HAP-1 (cell line): ENCODE data around the gene GNB1.
"Not testable (repeated sequence)": the region's sequence is repeated elsewhere in the genome, so short reads cannot be mapped to it uniquely, and the experiment has no call there.

Experiments
- DNase-seq, 2 experiments: peaks; one replicate each; pipeline ENCODE4 v3.0.0-alpha.2; 2016 to 2020; ENCODE audit warnings: low spot score in 2 of 2
- H3K27me3 ChIP-seq: fragments of 250-450 bp; sonication (Bioruptor Pico); 2 replicates; pipeline ENCODE4 v1.5.1; 2020; ENCODE audit warnings: low read depth, mild to moderate bottlenecking, moderate library complexity
- H3K36me3 ChIP-seq: fragments of 250-450 bp; sonication (Bioruptor Pico); replicated peaks from 2 replicates; pipeline ENCODE4 v1.5.1; 2020; ENCODE audit warnings: mild to moderate bottlenecking
- H3K4me1 ChIP-seq: fragments of 250-450 bp; sonication (Bioruptor Pico); 2 replicates; pipeline ENCODE4 v1.5.1; 2020; ENCODE audit warnings: mild to moderate bottlenecking
- H3K4me3 ChIP-seq: fragments of 250-450 bp; sonication (Bioruptor Pico); 2 replicates; pipeline ENCODE4 v1.5.1; 2020; ENCODE audit warnings: mild to moderate bottlenecking, moderate library complexity
- H3K9me3 ChIP-seq: fragments of 250-450 bp; sonication (Bioruptor Pico); 2 replicates; pipeline ENCODE4 v1.5.1; 2020; ENCODE audit warnings: mild to moderate bottlenecking, moderate library complexity
- in situ Hi-C: fragments of 300-500 bp; cut with MboI; formaldehyde crosslinking; loops from 3 replicates; pipeline ENCODE4 v1.14.3; 2020; ENCODE audit warnings: low sequenced_read_pairs, inconsistent platforms, mixed read lengths

Gene GNB1

DNA sequence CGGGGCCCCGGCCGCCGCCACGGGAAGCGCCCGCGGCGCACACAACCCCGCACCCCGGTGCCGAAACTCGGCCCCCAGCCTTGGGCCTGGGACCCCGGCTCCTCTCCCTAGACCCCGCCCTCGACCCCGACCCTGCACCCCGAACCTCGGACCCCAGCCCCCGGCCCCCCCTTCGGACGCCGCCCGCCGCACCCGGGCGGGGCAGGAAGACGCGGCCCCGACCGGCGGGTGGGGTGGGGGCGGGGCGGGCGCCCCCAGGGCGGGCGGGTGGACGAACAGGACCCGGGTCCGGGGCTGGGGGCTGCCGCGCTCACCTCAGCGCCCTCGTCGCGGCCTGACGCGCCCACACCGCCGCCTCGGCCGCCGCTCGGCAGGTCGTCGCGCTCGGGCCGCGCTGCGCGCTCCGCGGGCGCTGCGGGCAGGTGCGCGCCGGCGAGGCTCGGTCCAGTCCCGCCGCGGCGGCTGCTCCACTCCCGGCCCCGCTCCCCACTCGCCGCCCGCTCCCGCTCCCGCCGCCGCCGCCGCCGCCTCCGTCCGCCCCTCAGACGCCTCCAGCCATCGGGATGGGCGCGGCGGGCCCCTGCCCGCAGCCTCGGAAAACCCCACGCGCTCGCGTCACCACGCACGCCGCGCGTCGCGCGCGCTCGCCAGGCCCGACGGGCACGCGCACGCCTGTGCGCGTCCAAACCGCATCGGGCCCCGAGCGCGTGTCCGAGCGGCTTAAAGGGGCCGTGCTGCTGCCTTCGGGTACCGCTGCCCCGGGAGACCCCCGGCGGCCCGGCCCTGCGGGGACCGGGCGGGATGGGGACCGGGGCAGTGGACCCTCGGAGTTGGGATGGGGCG, at the start of gene GNB1:
Gene GNB1, minus strand, starts transcription at position 582 of the 843 bp plus-strand sequence. CDS start 65,634 bp downstream, outside the sequence.
- DNase-seq = peak; percentile 76 to 90
- peaks cover 4% of the 10 kb centered on the region for H3K36me3 ChIP-seq
- H3K27me3 ChIP-seq = 0 out of 2 replicates have a peak, but pooled peaks cover 2% of the 10 kb centered on the region
- in situ Hi-C loops = no loop called here
- H3K4me3 ChIP-seq = peak within 1 kb of the TSS; percentile 84
- H3K9me3 ChIP-seq = no peaks in the 10 kb centered on the region
- H3K4me1 ChIP-seq = peaks cover 19% of the 10 kb centered on the region

DNA sequence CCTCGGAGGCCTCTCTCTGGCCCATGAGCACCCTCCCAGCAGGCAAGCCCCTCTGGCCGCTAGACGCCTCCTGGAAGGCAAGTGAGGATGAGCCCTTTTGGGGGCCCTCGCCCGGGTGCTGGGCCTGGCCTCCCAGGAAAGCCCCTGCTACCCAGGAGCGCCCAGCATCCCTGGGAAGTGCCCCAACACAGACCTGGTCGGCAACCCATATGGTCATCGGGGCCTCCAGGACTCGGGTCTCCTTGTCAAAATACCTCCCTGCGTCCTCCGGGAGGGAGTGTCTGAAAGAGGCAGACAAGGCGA, 49.2 kb upstream of the GNB1 start:
- no peaks in the 10 kb centered on the region for H3K27me3 ChIP-seq
- no peaks in the 10 kb centered on the region for H3K36me3 ChIP-seq
- H3K4me3 ChIP-seq = no peak overlapping the region
- DNase-seq = no peak
- no peaks in the 10 kb centered on the region for H3K9me3 ChIP-seq
- in situ Hi-C loops = no loop called here
- no peaks in the 10 kb centered on the region for H3K4me1 ChIP-seq

DNA sequence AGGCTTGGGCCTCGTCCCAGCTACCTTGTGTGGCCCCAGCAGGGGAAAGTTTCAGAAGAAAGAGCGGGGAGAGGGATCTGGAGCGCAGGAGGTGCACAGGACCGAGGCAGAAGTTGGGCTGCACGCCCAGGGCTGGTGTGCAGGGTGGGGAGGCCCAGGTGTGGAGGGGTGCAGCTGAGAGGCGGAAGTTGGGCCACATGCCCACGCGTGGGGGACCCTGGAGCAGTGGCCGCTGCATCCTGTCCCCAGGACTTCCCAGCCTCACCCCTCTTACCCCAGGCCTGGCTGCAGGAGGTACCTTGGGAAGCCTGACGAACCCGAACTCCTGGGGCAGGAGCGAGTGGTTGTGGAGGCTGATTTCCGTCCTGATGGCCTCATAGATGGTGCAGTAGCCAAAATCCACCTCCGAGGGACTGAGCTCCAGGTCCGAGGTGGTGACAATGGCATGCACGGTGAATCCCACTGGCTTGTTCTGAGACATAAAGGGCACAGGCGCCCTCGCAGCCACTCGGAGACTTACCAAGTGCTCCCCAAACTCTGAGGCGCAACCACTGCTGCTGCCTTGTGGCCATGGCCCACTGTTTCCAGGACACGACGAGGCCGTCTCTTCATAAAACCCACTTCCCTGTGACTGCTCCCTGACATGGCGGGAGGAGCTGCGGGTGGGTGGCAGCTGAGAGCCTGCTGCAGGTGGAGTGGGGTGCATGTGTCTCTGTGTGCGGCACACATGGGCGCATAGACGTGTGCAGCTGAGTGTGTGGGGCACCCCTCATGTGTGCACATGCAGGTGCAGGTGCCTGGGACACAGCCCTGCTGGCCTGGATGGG, 48.6 kb upstream of the GNB1 start:
- no peaks in the 10 kb centered on the region for H3K4me1 ChIP-seq
- no peaks in the 10 kb centered on the region for H3K9me3 ChIP-seq
- no peaks in the 10 kb centered on the region for H3K27me3 ChIP-seq
- DNase-seq = no peak
- in situ Hi-C loops = no loop called here
- no peaks in the 10 kb centered on the region for H3K36me3 ChIP-seq
- H3K4me3 ChIP-seq = no peak overlapping the region

DNA sequence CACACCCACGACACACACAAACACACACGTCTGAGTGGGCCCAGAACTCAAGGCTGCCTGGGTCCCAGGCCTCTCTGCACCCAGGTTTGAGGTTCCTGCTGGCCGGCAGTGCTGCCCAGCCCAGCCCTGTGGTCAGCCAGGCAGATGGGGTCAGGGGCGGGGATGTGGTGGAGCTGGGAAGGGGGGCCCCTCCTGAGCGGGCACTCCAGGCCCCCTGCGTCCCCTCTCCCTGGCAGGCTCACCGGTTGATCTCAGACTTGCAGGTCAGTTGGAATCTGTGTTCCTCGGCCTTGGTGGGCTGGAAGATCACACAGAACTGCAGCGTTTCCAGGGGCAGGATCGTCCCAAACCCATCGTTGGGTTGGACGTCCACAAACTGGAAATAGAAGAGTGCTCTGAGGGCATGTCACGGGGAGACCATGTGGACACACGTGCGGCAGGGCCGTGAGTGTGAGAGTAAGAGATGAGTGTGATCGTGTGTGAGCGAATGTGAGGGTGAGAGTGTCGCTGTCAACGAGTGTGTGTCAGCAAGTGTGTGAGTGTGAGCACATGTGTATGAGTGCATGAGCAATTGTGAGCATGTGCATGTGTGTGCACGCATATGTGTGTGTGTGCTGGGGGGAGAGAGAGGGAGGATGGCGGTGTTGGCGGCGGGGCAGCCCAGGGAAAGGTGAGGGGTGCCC, 47.9 kb upstream of the GNB1 start:
- in situ Hi-C loops = no loop called here
- Histone ChIP-seq H3K4me3 (no peak overlapping the region), H3K4me1 (no peaks in the 10 kb centered on the region), H3K36me3 (no peaks in the 10 kb centered on the region), H3K27me3 (no peaks in the 10 kb centered on the region), H3K9me3 (no peaks in the 10 kb centered on the region)
- no peak for DNase-seq

DNA sequence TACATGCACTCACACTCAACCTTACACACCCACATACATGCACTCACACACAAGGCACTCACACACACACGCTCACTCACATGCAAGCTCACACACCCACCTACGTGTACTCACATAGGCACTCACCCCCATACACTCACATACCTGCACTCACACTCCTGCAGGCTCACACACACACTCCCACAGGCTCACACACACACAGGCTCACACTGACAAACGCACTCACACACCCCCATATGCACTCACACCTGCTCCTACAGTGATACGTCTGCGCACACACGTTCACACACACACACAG, 47.3 kb upstream of the GNB1 start:
- no peak for DNase-seq
- Histone ChIP-seq H3K4me3 (no peak overlapping the region), H3K9me3 (no peaks in the 10 kb centered on the region), H3K27me3 (no peaks in the 10 kb centered on the region), H3K4me1 (no peaks in the 10 kb centered on the region), H3K36me3 (no peaks in the 10 kb centered on the region)
- in situ Hi-C loops = no loop called here

DNA sequence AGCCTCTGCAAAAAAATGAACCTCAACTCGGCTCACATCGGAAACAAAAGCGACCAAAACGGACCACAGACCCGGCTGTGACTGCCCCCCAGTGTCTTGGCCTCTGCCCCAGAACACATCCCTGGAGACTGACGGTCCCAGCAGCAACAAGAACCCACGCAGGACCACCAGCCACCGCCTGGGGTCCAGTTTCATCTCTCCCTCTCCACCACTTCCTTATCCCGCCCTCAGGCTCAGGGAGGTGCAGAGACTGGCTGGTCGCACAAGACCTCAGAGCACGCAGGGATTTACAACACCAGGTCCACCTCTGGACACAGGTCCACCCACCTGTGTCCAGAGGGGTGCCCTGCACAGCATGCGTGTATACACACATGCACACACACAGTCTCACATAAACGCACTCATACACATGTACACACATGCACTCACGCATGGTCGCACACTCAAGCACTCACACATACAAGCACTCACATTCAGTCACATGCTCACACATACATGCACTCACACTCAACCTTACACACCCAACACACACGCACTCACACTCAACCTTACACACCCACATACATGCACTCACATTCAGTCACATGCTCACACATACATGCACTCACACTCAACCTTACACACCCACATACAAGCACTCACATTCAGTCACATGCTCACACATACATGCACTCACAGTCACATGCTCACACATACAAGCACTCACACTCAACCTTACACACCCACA, 46.8 kb upstream of the GNB1 start:
- no peaks in the 10 kb centered on the region for H3K27me3 ChIP-seq
- H3K4me3 ChIP-seq = no peak overlapping the region
- no peak for DNase-seq
- in situ Hi-C loops = no loop called here
- no peaks in the 10 kb centered on the region for H3K36me3 ChIP-seq
- no peaks in the 10 kb centered on the region for H3K9me3 ChIP-seq
- no peaks in the 10 kb centered on the region for H3K4me1 ChIP-seq

DNA sequence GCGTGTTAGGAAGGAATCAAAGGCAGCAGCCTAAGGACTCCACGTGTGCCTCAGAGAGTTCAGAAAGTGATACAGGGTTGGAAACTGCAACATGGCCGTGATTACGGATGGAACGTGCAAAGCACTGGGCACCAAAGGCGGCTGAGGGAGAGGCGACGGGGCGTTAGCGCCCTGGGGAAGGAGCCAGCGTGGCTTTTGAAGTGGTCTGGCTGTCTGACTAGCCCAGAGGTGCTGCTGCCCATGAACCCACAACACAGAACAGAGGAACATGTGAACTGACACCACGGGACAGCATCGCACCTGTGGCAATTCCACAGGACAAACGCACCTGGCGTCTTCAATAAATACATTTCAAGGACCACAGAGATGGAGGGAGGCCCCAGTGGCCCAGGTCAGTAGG, 46.2 kb upstream of the GNB1 start:
- no peaks in the 10 kb centered on the region for H3K4me1 ChIP-seq
- H3K4me3 ChIP-seq = no peak overlapping the region
- in situ Hi-C loops = no loop called here
- no peaks in the 10 kb centered on the region for H3K27me3 ChIP-seq
- H3K36me3 ChIP-seq = no peaks in the 10 kb centered on the region
- H3K9me3 ChIP-seq = no peaks in the 10 kb centered on the region
- DNase-seq = no peak

DNA sequence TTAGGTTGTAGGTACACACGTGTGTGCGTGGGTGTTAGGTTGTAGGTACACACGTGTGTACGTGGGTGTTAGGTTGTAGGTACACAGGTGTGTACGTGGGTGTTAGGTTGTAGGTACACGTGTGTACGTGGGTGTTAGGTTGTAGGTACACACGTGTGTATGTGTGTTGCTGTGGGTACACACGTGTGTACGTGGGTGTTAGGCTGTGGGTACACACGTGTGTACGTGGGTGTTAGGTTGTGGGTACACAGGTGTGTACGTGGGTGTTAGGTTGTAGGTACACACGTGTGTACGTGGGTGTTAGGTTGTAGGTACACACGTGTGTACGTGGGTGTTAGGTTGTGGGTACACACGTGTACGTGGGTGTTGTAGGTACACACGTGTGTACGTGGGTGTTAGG, 44.0 kb upstream of the GNB1 start:
- in situ Hi-C loops, H3K27me3 ChIP-seq, H3K36me3 ChIP-seq, H3K4me3 ChIP-seq, H3K9me3 ChIP-seq, H3K4me1 ChIP-seq, DNase-seq: not testable (repeated sequence)

DNA sequence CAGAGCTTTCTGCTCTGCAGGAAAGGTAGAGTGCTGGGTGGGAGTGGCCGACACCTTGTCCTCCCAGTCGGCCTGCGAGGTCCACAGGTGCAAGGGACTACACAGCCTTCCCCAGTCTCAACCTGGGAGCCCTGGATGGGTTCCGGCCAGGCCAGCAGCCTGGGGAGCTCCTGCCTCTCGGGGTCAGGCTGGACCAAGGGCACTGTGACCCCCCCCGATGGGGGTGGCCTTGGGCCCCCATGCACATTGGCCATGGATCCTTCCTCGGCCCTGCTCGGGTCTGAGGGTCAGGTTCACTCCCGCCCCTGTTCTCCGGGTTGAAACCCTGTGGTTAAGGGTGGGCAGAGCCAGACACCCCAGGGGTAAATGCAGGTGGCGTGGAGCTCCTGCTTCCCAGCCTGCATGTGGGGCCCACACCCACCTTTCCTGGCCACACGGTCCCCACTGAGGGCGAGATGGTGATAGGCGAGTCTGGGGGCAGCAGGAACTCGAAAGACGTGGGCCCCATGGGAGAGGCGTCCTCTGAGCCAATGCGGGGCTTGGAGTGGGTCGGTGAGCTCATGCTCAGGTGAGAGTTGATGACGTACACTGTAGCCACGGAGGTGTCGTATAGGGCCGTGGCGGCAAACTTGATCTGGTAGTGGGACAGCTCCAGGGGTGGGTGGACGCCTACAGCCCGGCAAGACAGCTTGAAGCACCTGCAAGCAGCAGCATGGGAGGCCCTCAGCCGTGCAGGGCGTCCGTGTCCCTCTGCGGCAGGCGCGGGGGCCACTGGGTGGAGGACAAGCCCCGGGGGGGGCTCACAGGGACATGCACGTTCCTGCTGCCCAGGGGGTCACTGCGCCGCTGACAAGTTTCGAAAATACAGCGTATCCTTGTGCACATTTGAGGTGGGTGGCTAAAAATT, 39.0 kb upstream of the GNB1 start:
- H3K4me3 ChIP-seq = no peak overlapping the region
- H3K36me3 ChIP-seq = no peaks in the 10 kb centered on the region
- in situ Hi-C loops = no loop called here
- H3K4me1 ChIP-seq = no peaks in the 10 kb centered on the region
- DNase-seq = no peak
- no peaks in the 10 kb centered on the region for H3K9me3 ChIP-seq
- no peaks in the 10 kb centered on the region for H3K27me3 ChIP-seq

DNA sequence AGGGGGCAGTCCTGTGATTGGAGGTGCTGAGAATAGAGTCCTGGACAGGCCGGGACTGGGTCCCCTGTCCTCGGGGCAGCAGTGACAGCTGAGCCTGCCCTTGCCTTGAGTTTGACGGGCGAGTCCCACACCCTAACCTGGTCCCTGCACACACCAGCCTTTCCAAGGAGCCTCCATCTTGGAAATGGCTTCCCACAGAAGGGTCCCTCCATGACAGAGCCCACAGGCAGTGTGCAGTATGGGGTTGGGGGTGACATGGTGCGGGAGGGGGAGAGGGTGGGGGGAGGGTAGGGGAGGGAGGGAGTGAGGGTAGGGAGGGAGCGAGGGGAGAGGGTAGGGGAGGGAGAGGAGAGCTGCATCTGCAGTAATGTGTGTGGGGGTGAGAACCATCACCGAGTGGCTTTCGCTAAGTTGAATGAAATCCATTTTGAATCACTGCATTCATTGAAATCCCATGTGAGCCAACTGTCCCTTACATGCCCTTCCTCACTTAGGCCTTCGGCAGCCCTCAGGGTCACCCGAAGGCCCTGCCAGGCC, 38.3 kb upstream of the GNB1 start:
- H3K4me3 ChIP-seq = no peak overlapping the region
- no peaks in the 10 kb centered on the region for H3K27me3 ChIP-seq
- in situ Hi-C loops = no loop called here
- no peaks in the 10 kb centered on the region for H3K4me1 ChIP-seq
- DNase-seq = no peak
- H3K9me3 ChIP-seq = no peaks in the 10 kb centered on the region
- H3K36me3 ChIP-seq = no peaks in the 10 kb centered on the region

DNA sequence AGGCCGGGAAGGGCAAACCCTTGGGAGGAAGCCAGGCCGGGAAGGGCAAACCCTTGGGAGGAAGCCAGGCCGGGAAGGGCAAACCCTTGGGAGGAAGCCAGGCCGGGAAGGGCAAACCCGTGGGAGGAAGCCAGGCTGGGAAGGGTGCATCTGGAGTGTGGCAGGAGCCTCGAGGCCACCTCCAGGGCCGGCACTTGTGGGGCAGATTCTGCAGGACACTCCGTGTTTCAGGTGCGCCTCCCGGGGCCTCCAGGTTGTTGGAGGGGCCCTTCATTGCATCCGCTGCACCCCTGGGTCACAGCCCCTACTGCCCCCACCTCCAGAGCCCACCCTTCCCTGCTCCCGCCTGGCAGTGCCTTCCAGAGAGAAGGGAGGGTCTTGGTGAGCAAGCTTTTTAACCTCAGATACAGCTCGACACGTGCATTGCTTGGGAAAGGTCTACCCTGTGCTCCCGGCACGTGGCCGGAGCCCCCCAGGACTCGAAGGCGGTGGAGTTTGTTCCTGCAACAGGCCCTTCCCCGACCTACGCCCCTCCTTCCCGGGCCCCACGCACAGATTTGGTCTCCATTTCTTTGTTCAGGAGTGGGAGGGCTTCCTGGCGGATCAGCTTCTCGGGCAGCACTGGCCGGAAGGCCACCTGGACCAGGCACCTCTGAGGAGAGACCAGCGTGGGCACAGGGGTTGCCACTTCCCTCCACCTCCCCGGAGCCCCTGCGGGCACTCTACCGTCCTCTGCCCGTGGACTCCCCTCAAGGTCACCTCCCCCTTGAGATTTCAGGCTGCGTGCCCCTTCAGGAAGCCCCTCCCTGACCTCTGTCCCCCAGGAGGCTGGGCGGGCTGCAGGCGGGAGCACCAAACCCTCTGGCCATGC, 37.6 kb upstream of the GNB1 start:
- no peak for DNase-seq
- Histone ChIP-seq H3K36me3 (no peaks in the 10 kb centered on the region), H3K4me3 (no peak overlapping the region), H3K4me1 (no peaks in the 10 kb centered on the region), H3K9me3 (no peaks in the 10 kb centered on the region), H3K27me3 (no peaks in the 10 kb centered on the region)
- in situ Hi-C loops = no loop called here

DNA sequence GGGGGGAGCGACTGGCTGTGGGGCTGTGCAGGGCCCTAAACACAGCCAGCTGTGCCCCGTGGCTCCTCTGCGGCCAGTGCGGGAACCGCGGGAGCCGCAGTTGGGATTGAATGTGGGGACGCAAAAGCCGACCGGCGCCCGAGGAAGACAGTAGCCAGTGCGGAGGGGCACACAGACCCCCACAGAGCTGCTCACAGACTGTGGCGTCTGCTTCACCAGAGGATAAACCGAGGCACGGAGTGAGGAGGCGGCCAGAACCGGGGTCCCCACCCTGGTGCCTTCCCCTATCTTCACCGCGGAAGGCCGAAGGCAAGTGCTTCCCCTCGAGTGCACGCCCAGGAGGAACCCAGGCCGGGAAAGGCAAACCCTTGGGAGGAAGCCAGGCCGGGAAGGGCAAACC, 36.9 kb upstream of the GNB1 start:
- Histone ChIP-seq H3K36me3 (no peaks in the 10 kb centered on the region), H3K9me3 (no peaks in the 10 kb centered on the region), H3K4me1 (no peaks in the 10 kb centered on the region), H3K4me3 (no peak overlapping the region), H3K27me3 (no peaks in the 10 kb centered on the region)
- DNase-seq = no peak
- in situ Hi-C loops = no loop called here
